HepG2 (cell line): ENCODE data around the gene RAB40C. TPM values are rescaled to one million over a fixed set of nuclear protein-coding genes. Genes with fewer than 3 reads are reported as not detected.

Experiments
- ATAC-seq: fragments of 200-7000 bp; cut with Tn5 transposase; 3 replicates; pipeline ENCODE4 v1.9.1; 2020; ENCODE audit warnings: mild to moderate bottlenecking, moderate library complexity
- BruUV-seq: library from RNA; stranded (reverse); fragments of 400-500 nt; replicated peaks from 2 replicates; lab custom pipeline; 2021; lab: Mats Ljungman, UMichigan
- CTCF ChIA-PET: fragments of 300-600 bp; formaldehyde crosslinking; extraction: SDS; loops from one replicate; lab custom pipeline; 2021; ENCODE audit warnings: low total read pairs, inconsistent platforms, low intra/inter-chr PET ratio; lab: Yijun Ruan, JAX
- POLR2A ChIA-PET: fragments of 350-600 bp; sonication (Branson Sonifier 250); formaldehyde crosslinking; loops from one replicate; lab custom pipeline; 2020; ENCODE audit warnings: antibody characterized with exemption, inconsistent platforms; lab: Yijun Ruan, JAX
- DNase-seq: peaks from one replicate; pipeline ENCODE4 v3.0.0-alpha.2; 2015; ENCODE audit warnings: low spot score
- FAIRE-seq: peaks from 3 replicates; lab custom pipeline; 2011; peaks lifted over from hg19 to GRCh38; lab: Jason Lieb, UNC
- H2AFZ ChIP-seq: one replicate; pipeline ENCODE4 v1.6.1; 2011; ENCODE audit warnings: low read length, inconsistent platforms
- H3K27ac ChIP-seq: fragments of 300-600 bp; 3 replicates; pipeline ENCODE4 v1.8.0; 2011; ENCODE audit warnings: mixed run types, mild to moderate bottlenecking, mixed read lengths, low read length, inconsistent platforms; ENCODE audit not compliant: insufficient read depth; ENCODE audit errors: extremely low read length
- H3K27me3 ChIP-seq, 2 experiments: fragments of 200-600 bp in 1 of 2; 2 replicates in 1 of 2; 3 replicates in 1 of 2; pipeline versions ENCODE4 v1.6.0 to v1.8.0; 2011; ENCODE audit warnings: low read length in 2 of 2, mild to moderate bottlenecking in 2 of 2, moderate library complexity in 2 of 2, inconsistent platforms in 1 of 2; ENCODE audit not compliant: insufficient read depth in 2 of 2, control insufficient read depth in 1 of 2
- H3K36me3 ChIP-seq, 2 experiments: fragments of 200-600 bp in 1 of 2; replicated peaks in 1 of 2; 2 replicates in 1 of 2; 3 replicates in 1 of 2; pipeline versions ENCODE4 v1.5.1 to v1.8.0; 2011; ENCODE audit warnings: low read length in 2 of 2, inconsistent platforms in 1 of 2; ENCODE audit not compliant: insufficient read depth in 2 of 2, control insufficient read depth in 1 of 2
- H3K4me1 ChIP-seq: 2 replicates; pipeline ENCODE4 v1.5.1; 2012; ENCODE audit warnings: low read length, inconsistent platforms; ENCODE audit not compliant: insufficient read depth
- H3K4me2 ChIP-seq: 2 replicates; pipeline ENCODE4 v1.6.0; 2011; ENCODE audit warnings: low read depth, low read length, inconsistent platforms
- H3K4me3 ChIP-seq, 3 experiments: fragments of 200-600 bp in 1 of 3; sonication (generic), shearing (Covaris generic) in 1 of 3; replicated peaks in 1 of 3; 2 replicates each; pipeline ENCODE4 v1.5.1; 2011 to 2016; ENCODE audit warnings: low read length in 3 of 3, inconsistent platforms in 2 of 3, low read depth in 2 of 3, mild to moderate bottlenecking in 2 of 3, control low read depth in 1 of 3, mixed read lengths in 1 of 3; ENCODE audit not compliant: insufficient read depth in 1 of 3
- H3K79me2 ChIP-seq: one replicate; pipeline ENCODE4 v1.6.1; 2011; ENCODE audit warnings: low read length, inconsistent platforms; ENCODE audit not compliant: insufficient read depth
- H3K9ac ChIP-seq: 2 replicates; pipeline ENCODE4 v1.6.0; 2011; ENCODE audit warnings: mild to moderate bottlenecking, low read depth, low read length, inconsistent platforms; ENCODE audit not compliant: insufficient read depth
- H3K9me3 ChIP-seq: 2 replicates; pipeline ENCODE4 v1.5.1; 2012; ENCODE audit warnings: mild to moderate bottlenecking, low read length
- H4K20me1 ChIP-seq: 2 replicates; pipeline ENCODE4 v1.6.0; 2011; ENCODE audit warnings: inconsistent platforms, mild to moderate bottlenecking, low read length, moderate library complexity; ENCODE audit not compliant: insufficient read depth
- AGO1 ChIP-seq: fragments of 200-400 bp; formaldehyde crosslinking; IDR thresholded peaks from 2 replicates; pipeline ENCODE4 v1.6.1; 2017; ENCODE audit warnings: mild to moderate bottlenecking, low read depth, low read length, moderate library complexity; ENCODE audit not compliant: poor library complexity, severe bottlenecking
- RBFOX2 ChIP-seq: fragments of 200-400 bp; formaldehyde crosslinking; IDR thresholded peaks from 2 replicates; pipeline ENCODE4 v1.6.1; 2017; ENCODE audit warnings: low read depth, mild to moderate bottlenecking, low read length
- TFAP4 ChIP-seq: sonication (generic); IDR thresholded peaks from 2 replicates; pipeline ENCODE4 v1.6.1; 2016; ENCODE audit warnings: low read depth, borderline replicate concordance
- WGBS: methylation state at CpG from one replicate; pipeline ENCODE4 v1.1.6; 2017; ENCODE audit warnings: low lambda C conversion rate; 5-methylcytosine and 5-hydroxymethylcytosine counted together
- in situ Hi-C: cut with HindIII; loops from 2 replicates; pipeline ENCODE4 v1.10.0; 2017; ENCODE audit warnings: low pct_unique_long_range_greater_than_20kb; ENCODE audit not compliant: extremely low pct_ligation_motif_present
- intact Hi-C: fragments of 100-400 bp; cut with micrococcal nuclease; formaldehyde crosslinking; loops from one replicate; pipeline ENCODE4 v1.10.0; 2022; ENCODE audit not compliant: unreplicated experiment
- polyA plus RNA-seq, 8 experiments: library from polyadenylated mRNA; depleted of rRNA in 3 of 8; stranded (reverse) in 7 of 8; unstranded in 1 of 8; fragments of >200 nt; fragmentation: Illumina TruSeq in 4 of 8; extraction: Trizol in 4 of 8; gene quantifications; 2 replicates each; pipeline versions ENCODE4 v1.2.1 to v1.2.3, GENCODE V29; 2011 to 2016; ENCODE audit warnings: low read depth in 4 of 8, missing spikeins in 1 of 8, mixed read lengths in 1 of 8; ENCODE audit not compliant: insufficient read depth in 1 of 8
- total RNA-seq, 5 experiments: library from RNA; depleted of rRNA; stranded (reverse); fragments of >200 nt; fragmentation: Illumina TruSeq; extraction: Trizol; gene quantifications; 2 replicates each; pipeline ENCODE4 v1.2.3, GENCODE V29; 2016; ENCODE audit warnings: low read depth in 1 of 5
- TF ChIP-seq, protein P1 (sequence below): sonication (generic); formaldehyde crosslinking; IDR thresholded peaks from 2 replicates; pipeline ENCODE4 v1.4.0; 2020; ENCODE audit warnings: missing genetic modification reagents

Gene RAB40C
- total and polyA plus RNA-seq, 2 of the 13 experiments (the other 11 are each of a cell fraction or from before 2014, with no cell fraction given), result 7.7 to 11.5 TPM

- no peaks in the 10 kb centered on the region for H3K9me3 ChIP-seq
- H3K79me2 ChIP-seq, result peaks cover 17% of the 10 kb centered on the region
- H3K27me3 ChIP-seq, result no peaks in the 10 kb centered on the region
- in situ Hi-C loops, result no loop called here
- ChIA-PET CTCF (no interaction called here), POLR2A (interaction anchor here (0.6 to 0.9 kb wide), 2 partner anchors 24 to 35 kb away, joined by 3 read pairs; partner anchors contain the start of gene METTL26)
- no peak for DNase-seq
- WGBS, result 95% methylated on average over 24 of the region's 40 CpGs
- H3K27ac ChIP-seq, result no peak overlapping the region
- no peak overlapping the region for H3K9ac ChIP-seq
- H4K20me1 ChIP-seq, result no peaks in the 10 kb centered on the region
- intact Hi-C loops, result no loop called here
- TF ChIP-seq TFAP4 (no peak), RBFOX2 (peak; percentile 39), AGO1 (peak; percentile 82)
- TF ChIP-seq, protein P1, sequence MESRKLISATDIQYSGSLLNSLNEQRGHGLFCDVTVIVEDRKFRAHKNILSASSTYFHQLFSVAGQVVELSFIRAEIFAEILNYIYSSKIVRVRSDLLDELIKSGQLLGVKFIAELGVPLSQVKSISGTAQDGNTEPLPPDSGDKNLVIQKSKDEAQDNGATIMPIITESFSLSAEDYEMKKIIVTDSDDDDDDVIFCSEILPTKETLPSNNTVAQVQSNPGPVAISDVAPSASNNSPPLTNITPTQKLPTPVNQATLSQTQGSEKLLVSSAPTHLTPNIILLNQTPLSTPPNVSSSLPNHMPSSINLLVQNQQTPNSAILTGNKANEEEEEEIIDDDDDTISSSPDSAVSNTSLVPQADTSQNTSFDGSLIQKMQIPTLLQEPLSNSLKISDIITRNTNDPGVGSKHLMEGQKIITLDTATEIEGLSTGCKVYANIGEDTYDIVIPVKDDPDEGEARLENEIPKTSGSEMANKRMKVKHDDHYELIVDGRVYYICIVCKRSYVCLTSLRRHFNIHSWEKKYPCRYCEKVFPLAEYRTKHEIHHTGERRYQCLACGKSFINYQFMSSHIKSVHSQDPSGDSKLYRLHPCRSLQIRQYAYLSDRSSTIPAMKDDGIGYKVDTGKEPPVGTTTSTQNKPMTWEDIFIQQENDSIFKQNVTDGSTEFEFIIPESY (CRISPR knock-in tag), result peak; percentile 22; the same call in 1 of the 2 replicates
- no peak for FAIRE-seq
- peaks cover 22 to 42% of the 10 kb centered on the region in 2 experiments; a peak in 4 of 5 replicates for H3K36me3 ChIP-seq
- no TSS peak for BruUV-seq
- no peak overlapping the region for H3K4me3 ChIP-seq
- peaks cover 36% of the 10 kb centered on the region for H3K4me1 ChIP-seq
- no peak overlapping the region for H2AFZ ChIP-seq
- no peak for ATAC-seq
- no peak overlapping the region for H3K4me2 ChIP-seq
Measured at GRCh38 chr16:671353-672131, 81.7 kb downstream of the RAB40C start.
